Left renal cortex interstitium (tissue), 4 donors: ENCODE data around the gene OR14I1. TPM values are rescaled to one million over a fixed set of nuclear protein-coding genes. Genes with fewer than 3 reads are reported as not detected.

Experiments used
- DNase-seq, 4 donors: peaks; one replicate each; pipeline ENCODE4 v3.0.0-alpha.2; 2013; ENCODE audit warnings: low read depth in 4 of 4, low spot score in 2 of 4, missing footprints in 1 of 4
- polyA plus RNA-seq, 4 donors: library from polyadenylated mRNA; unstranded; fragments of 120-200 nt; gene quantifications; one replicate each; pipeline ENCODE4 v1.2.1, GENCODE V29; 2013; ENCODE audit not compliant: insufficient read length in 4 of 4

The OR14I1 gene
- under 1 TPM in 1 of 4 donors, not detected in 3; 0.19 TPM for polyA plus RNA-seq

DNA sequence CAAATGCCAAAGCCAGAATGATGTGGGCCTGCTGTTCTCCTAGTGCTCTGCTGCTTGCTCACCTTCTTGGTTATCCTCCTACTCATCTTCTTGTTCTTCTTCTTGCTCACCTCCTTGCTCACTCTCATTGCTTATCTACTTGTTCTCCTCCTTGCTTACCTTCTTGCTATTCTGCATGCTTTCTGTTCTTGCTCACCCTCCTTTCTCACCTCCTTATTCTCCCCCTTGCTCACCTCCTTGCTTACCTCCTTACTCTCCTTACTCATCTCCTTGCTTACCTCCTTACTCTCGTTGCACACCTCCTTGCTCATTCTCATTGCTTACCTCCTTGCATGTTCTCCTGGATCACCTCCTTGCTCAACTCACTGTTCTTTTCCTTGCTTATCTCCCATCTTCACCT is at the start of gene OR14I1:
Gene OR14I1 (minus strand): TSS at position 53 of the 400 bp plus-strand sequence.
- DNase-seq, result no peak

DNA sequence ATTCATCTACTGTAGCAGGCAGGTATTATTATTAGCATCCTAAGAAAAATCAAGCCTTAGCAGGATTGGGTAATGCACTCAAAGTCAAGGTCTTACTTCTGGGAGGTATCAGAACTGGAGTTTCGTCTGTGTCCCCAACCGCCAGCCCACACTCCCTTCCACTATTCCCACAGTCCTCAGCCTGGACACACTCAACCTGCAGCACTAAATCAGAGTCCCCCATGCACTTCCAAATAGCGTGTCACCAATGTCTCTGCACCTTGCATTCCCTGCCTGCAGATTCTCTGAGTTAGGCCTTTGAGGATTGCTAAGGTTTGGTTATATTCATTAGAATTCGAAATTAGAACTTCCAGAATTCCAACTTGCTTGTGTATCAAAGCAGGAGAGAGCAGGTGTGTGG is 49.1 kb upstream of the OR14I1 start:
- no peak for DNase-seq

DNA sequence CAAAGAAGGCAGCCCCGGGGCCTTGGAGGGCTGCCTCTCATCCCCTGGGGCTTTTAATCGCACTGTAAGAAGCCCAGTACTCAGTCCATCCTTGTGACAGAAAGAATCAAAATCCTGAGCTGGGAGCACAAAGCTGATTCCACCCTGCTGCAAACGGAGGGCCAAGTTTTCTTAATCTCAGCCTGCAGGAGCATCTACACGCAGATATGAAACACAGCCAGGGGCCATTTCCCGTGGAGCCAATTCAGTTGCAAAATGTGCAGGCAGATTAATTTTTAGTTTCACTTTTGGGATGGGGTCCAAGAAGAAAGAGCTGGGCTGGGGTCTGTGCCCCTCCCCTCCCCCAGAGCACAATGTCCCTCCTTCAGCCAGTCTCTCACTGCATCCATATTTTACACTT is 48.6 kb upstream of the OR14I1 start:
- no peak for DNase-seq

DNA sequence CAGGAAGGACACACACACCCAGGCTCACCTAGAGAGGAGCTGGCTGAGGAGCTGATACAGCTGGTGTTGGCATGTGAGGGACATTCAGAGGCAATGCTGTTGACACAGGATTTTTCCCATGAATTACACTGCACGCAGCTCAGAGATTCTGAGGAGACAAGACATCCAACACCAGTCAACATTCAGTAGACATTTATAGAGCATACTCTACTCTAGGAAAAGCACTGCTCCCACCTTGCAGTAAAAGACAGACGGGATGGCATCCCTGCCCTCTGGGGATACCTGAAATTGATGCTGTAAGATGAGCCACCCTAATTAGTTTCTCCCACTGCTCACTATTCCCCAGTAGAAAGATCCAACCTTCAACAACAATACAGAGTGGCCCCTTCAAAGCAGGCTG is 47.9 kb upstream of the OR14I1 start:
- no peak for DNase-seq

DNA sequence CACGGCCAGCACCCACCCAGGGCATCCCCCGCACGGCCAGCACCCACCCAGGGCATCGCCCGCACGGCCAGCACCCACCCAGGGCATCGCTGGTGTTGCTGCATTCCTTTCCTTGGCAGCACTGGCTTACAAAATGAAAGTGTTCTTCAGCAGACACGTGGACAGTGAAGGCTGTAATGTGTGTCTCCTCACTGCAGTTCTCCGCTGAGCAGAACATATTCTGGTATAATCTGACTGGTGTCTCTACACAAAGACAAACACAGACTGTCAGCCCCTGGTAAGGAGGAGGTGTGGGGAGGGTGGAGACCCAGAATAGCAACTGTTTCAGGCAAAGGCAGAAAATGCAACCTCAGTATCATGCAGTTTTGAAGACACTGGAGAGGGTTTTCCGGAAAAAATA is 45.6 kb upstream of the OR14I1 start:
- no peak for DNase-seq

DNA sequence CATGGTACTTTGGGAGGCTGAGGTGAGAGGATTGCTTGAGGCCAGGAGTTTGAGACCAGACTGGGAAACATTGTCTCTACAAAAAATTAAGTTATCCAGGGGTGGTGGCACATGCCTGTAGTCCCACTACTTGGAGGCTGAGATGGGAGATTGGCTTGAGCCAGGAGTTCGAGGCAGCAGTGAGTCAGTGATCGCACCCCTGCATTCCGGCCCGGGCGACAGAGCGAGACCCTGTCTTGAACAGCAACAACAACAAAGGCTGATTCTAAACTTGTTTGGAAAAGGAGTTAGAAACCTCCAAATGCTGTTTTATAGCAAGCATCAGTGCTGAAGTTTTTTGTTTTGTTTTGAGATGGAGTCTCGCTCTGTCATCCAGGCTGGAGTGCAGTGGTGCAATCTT is 38.3 kb upstream of the OR14I1 start:
- DNase-seq, result no peak

DNA sequence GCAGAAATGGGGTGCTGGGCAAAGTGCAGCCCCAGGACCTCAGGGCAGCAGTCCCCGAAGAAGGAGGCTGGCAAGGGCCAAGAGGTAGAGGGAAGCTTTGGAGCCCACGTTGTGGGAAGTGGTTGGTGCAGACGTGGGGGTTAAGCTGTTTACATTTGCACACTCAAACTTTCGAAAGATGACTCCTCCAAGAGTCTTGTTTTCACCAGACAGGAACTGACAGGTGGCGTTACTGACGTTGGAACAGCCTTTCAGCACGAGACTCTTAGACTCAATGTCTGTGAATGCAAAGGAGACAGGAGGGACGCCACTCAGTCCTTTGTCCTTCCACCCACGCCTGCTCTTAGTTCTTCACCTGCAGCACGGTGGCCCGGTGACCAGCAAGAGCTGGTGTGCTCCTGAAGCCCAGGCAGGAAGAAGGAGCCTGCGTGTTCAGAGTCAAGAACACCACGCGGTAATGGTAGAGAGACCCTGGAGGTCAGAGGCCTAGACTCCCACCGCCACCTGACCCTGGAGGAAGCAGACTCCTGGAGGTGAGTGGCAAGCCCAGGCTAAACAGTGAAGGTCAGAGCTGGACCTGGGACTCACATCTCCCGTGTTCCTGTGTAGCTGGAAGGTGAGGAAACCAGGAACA is 37.1 kb upstream of the OR14I1 start:
- DNase-seq, result no peak

DNA sequence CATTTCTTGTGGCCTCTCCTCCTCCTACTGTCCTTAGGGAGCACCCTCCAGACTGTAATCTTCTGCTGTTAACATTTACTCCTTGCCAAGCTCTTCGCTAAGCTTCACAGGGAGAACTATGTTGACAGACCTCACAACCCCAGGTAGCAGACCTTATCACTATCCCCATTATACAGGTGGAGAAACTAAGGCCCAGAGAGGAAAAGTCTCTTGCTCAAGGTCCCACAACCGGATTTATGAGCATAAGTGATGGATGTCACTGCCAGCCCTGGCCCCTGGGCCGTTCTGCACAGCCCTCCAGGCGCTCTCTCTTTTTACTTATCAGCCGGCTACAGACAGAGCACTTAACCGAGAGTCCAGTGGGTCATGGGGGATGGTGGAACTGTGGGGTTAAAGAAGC is 34.9 kb upstream of the OR14I1 start:
- no peak for DNase-seq

DNA sequence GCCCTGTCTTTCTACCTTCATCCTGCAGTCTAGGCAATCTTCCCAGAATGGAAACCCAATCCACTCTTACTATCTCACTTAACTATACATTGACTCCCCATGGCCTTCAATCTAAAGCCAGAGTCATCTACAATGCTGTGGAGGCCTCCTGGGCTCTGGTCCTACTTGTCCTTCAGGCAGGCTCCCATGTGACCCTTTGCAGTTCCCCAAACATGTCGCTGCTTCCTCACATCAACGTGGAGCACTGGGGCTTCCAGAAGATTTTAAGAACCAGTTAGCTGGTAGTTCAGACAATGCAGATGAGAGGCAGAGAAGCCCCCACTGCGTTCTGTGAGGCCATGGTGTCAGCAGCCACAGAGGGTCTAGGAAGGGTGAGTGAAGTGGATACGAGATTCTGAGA is 34.4 kb upstream of the OR14I1 start:
- DNase-seq, result no peak

DNA sequence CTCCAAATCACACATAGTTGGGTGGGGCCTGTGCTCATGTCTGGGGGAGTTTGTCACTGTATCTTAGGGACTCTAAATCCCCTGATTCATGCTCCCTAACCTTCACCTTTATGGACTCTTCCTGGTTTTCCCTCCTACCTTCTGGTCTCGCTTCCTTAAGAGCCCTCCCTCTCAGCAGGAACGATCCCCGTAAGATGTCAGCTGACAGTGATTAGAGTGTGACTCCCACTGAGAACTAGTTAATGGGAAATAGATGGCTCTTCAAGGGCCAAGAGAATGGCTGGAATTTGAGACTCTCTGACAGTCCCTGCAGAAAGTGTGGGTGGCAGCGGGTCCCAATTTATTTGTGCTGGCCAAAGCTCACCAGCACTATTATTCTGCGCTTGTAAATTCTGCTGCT is 31.0 kb upstream of the OR14I1 start:
- no peak for DNase-seq

DNA sequence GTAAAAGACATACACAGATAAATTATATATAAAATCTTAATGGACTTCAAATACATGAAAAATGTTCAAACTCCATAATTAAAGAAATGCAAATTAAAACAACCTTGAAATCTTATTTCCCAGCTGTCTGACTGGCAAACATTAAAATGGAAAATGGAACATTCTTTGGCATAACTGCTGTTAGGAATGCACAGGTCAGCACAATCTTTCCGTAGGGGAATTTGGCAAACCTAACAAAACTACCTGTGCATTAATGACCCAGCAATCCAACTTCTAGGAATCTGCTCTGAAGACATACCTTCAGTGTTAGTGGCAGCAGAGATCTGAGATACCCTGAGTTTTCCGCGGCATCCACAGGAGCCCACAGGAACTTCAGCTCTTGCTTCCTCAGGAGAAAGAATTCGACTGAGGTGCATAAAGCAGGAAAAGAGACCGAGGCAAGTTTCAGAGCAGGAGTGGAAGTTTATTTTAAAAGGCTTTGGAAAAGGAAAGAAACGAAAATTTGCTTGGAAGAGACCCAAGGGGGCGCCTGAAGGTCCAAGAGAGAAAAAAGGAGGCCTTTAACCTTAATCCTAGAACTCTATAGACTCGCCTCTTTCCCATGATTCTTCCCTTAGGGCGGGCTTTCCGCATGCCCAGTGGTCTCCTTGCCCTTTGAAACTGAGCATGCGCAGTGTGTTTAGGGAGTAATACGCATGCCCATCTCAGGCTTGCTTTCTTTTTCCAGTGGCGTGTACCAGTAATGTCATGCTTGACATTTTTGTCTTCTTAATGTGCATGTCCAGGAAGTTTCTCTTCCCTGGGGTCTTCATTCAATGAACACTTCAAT is 28.2 kb upstream of the OR14I1 start:
- no peak for DNase-seq

DNA sequence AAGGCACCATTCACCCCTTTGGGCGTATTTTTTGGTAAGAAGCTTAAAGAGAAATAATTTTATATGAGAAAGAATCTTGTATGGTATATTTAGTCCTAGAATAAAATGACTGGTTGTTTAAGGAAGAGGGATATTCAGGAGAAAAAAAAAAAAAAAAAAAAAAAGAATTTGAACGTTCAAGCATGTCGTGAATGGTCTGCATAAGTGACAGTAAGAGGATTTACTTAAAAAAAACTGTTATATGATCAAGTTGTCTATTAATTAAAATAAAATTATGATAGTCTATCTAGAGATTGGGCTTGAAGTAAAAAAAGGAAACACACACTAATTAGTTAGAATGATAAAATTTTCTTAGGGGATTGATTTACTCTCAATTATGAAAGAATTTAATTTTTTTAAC is 11.7 kb upstream of the OR14I1 start:
- no peak for DNase-seq

DNA sequence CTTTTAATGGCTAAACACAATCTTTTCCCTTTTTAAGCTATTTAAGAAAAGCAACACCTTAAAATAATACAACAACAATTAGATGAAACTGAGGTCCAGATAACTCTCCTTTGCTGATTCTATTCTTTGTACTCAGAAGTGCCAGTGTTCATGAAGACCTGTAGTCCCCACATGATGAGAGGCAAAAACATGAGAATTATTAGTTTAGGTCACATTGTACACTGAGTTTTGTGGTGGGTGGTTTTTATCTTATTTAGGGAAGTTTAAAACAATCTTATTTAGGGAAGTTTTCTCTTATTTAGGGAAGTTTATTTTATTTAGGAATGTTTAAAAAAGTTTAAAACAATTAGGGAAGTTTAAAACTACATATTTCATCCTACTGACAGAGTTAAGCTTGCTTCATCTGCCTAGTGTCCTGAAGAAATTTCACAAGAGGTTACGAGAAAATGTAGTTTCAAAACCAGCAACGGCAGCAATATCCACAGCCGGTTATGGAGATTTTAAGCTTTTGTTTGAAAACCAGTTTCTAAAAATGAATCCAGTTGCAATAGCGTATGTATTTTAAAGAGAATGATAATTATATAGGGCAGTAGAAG is 7.8 kb upstream of the OR14I1 start:
- no peak for DNase-seq

DNA sequence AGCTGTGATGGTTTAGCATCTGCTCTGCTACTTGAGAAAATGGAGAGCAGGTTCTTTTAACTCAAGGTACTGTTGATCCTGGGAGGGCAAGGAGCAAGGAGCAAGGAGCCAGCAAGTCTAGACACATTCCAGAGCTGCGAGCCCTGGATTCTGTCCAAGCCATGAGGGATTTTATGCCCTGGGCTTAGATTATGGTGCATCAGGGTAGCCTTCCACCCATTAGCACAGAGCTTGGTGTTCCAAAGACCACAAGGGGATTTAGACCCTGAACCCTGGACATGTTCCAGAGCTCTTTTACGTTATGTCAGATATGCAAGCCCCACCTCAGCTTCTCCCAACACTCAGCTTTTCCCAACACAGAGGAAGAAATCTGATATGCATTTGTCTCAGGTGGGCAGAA is 2.0 kb upstream of the OR14I1 start:
- no peak for DNase-seq

DNA sequence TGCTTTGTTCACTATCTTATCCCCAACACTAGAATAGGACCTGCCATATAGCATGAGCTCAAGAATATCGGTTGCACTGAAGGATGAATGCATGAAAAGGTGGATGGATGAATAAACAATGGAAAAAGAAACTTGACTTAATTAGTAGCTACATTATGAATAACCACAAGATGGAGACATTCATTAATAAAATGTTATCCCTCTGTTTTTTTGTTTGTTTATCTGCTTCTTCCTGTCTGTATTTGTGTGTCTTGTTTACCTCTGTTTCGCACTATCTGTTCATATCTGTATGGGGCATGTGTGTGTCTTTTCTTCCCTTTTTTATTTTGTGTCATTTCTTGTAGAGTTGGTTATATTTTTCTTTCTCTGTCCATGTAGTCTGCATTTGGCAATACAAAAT is 1.1 kb upstream of the OR14I1 start:
- DNase-seq, result no peak

DNA sequence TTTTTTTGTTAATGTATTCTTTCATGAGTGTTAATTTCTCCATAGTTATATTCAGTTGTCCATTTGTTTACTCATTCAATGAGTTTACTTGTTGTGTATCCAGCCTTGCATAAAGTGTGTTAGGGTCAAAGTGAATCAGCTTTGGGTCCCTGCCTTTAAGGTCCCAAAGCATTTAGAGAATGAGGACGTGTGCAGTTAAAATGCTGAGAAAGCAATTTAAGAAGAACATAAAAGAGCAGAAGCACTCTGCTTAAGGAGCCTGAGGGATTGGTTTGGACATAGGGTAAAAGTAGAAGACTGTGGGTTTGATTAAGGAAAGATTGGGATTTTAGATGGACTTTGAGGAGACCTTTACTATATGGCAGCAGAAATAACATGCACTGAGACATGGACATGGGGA is 3.5 kb downstream of the OR14I1 start:
- DNase-seq, result no peak

DNA sequence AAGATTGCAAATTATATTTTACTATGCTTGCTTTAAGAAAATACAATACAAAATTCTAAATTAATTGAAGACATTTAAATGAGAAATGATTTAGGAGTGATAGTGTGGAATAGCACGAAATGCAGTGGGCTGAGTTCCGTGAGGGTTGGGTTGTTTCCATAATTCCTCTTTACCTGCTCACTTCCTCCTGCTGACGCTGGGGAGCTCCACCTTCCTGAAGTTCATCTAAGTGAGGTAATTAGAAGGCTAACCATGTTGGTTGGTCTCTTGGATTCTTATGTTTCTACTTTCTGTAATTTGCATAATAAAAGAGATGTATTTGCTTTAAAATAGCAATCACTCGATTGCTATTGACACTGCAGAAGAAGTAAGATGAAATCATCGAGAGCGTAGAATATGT is 4.7 kb downstream of the OR14I1 start:
- DNase-seq, result no peak

DNA sequence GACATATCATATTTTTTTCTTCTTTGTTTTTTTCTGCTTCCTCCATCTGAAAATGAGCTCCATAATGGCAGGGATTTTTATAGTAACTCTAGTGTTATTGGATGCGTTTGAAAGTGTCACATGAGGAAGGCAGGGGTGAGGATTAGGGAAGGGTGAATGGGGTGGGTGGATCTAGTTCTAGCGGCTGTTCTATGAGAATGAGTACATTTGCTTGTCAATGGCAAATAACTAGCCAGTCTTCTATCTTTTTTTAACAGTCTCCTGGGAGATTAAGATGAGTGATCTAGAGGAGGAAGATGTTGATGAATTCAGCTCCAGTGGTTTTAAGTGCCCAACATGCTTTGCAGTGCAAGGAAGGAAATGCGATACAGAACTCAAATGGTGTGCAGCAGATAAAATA is 5.8 kb downstream of the OR14I1 start:
- no peak for DNase-seq

DNA sequence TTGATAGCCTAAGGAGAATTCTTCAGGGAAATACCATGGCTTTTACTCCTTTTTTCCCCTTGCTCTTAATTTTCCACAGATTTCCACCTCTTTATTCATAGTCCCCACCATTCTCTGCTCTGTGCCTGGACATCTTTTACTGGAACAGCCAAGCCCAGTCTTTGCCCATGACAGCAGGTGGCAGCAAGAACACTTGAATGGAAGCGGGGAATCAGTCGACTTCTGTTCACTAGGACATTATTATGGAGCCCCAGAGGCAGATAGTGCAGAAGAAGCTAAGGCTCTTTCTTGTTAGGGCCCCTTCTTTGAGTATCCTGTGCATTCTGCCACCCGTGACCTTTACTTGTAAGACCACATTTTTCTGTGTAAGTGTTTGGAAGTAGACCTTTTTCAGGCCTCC is 6.3 kb downstream of the OR14I1 start:
- no peak for DNase-seq

DNA sequence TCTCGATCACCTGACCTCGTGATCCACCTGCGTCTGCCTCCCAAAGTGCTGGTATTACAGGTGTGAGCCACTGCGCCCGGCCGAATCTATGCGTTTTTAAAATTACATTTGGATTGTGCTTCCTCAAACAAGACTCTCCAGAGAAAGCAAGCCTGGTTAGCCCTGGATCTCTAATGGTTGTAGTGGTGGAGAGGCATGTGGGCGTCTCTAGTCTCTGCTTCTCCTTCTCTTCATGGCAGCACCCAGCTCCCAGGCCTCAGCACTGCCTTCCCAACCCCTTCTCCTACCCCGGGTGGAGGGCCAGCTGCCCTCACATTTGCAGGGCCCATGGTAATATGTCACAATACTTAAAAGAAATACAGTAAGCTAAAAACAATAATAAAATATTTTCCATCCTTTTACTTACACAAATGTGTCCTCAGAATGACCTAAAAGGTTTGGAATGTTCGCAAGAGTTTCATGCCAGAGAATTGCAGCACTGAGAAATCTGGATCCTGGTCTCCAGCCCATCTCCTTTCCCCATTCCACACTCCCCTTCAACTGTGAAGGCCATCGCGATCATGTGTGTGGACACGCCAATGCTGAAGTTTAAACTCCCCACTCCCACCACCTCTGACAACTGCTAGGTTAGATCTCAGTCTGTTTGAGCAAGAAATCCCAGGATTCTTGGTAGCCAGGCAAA is 7.0 kb downstream of the OR14I1 start:
- DNase-seq, result no peak

DNA sequence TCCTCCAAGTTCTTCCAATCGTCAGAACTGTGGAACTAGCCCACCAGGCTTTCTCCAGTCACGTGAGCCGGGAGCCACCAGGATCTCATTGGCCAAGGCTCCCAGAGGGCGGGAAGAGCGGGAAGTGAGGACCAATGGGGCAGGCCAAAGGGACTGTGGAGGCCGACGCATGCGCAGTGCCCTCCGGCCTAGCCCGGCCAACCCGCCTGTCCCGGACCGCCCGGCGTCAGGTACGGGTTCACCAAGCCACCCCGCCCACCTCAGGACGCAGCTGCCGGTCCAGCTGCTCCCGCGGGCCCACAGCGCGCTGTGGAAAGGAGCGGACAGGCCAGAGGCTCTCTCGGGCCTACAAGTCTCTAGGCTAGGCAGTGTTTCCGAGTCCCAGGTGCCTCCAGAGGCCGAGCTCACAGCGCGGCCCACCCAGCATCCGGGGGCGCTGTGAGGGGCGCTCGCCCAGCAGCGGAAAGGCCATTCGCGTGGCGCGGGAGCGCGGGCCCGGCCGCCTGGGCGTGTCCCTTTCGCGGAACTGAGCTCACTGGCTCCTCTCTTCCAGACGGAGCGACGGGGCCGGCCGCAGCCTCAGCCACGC is 10.9 kb downstream of the OR14I1 start:
- DNase-seq, result no peak
